Fibroblast of lung (primary cell): Measurements from ENCODE around the gene KLF16. TPM values are rescaled to one million over a fixed set of nuclear protein-coding genes. Genes with fewer than 3 reads are reported as not detected.
A peak's percentile ranks its signal among the peaks of the same experiment; 100 is the strongest.

Experiments used
- DNase-seq, 2 donors: peaks; one replicate each; pipeline versions ENCODE4 v3.0.0 to v3.0.0-alpha.2; 2010; ENCODE audit warnings: low read depth in 2 of 2
- H2AFZ ChIP-seq: 2 replicates; pipeline ENCODE4 v1.5.1; 2012; ENCODE audit warnings: low read length, control low read depth, inconsistent platforms
- H3K27ac ChIP-seq: 2 replicates; pipeline ENCODE4 v1.5.1; 2011; ENCODE audit warnings: low read length, control low read depth; ENCODE audit not compliant: insufficient read depth
- H3K27me3 ChIP-seq: 2 replicates; pipeline ENCODE4 v1.5.1; 2011; ENCODE audit warnings: mild to moderate bottlenecking, low read length; ENCODE audit not compliant: control insufficient read depth, insufficient read depth
- H3K36me3 ChIP-seq: 2 replicates; pipeline ENCODE4 v1.5.1; 2011; ENCODE audit warnings: low read length; ENCODE audit not compliant: control insufficient read depth, insufficient read depth
- H3K4me1 ChIP-seq: 2 replicates; pipeline ENCODE4 v1.5.1; 2011; ENCODE audit warnings: low read length; ENCODE audit not compliant: control insufficient read depth, insufficient read depth; ENCODE audit errors: extremely low read depth
- H3K4me2 ChIP-seq: 2 replicates; pipeline ENCODE4 v1.5.1; 2011; ENCODE audit warnings: low read length, control low read depth; ENCODE audit not compliant: insufficient read depth; ENCODE audit errors: extremely low read depth
- H3K4me3 ChIP-seq, 4 experiments: fragments of 200-600 bp in 1 of 4; sonication (generic) in 1 of 4; replicated peaks in 1 of 4; 2 replicates each; pipeline ENCODE4 v1.5.1; 2011 to 2016; ENCODE audit warnings: low read length in 4 of 4, low read depth in 3 of 4, mild to moderate bottlenecking in 3 of 4, control low read depth in 2 of 4, inconsistent platforms in 1 of 4, mixed read lengths in 1 of 4; ENCODE audit not compliant: insufficient read depth in 1 of 4; ENCODE audit errors: control extremely low read depth in 1 of 4
- H3K79me2 ChIP-seq: 2 replicates; pipeline ENCODE4 v1.5.1; 2012; ENCODE audit warnings: mild to moderate bottlenecking, low read length, inconsistent platforms; ENCODE audit not compliant: control insufficient read depth, insufficient read depth
- H3K9ac ChIP-seq: 2 replicates; pipeline ENCODE4 v1.5.1; 2011; ENCODE audit warnings: mild to moderate bottlenecking, low read length, control low read depth; ENCODE audit not compliant: insufficient read depth
- H3K9me3 ChIP-seq: 2 replicates; pipeline ENCODE4 v1.5.1; 2012; ENCODE audit warnings: low read depth, low read length; ENCODE audit not compliant: control insufficient read depth, insufficient read depth
- H4K20me1 ChIP-seq: 2 replicates; pipeline ENCODE4 v1.5.1; 2011; ENCODE audit warnings: low read length; ENCODE audit not compliant: control insufficient read depth, insufficient read depth; ENCODE audit errors: extremely low read depth
- EZH2 ChIP-seq: IDR thresholded peaks from 2 replicates; pipeline ENCODE4 v1.5.1; 2012; ENCODE audit warnings: low read length, control low read depth, mild to moderate bottlenecking; ENCODE audit errors: missing control alignments
- polyA plus RNA-seq, 2 donors: library from polyadenylated mRNA; depleted of rRNA in 1 of 2; stranded (reverse) in 1 of 2; unstranded in 1 of 2; fragments of >200 nt; gene quantifications; 2 replicates each; pipeline ENCODE4 v1.2.1, GENCODE V29; 2011 to 2012; ENCODE audit warnings: missing spikeins in 1 of 2
- total RNA-seq: library from RNA; depleted of rRNA; stranded (reverse); fragments of >200 nt; gene quantifications from 2 replicates; pipeline ENCODE4 v1.2.1, GENCODE V29; 2014
- TF ChIP-seq, protein P1 (sequence below), 2 donors: IDR thresholded peaks in 1 of 2; conservative IDR thresholded peaks in 1 of 2; 1 replicate in 1 of 2; 2 replicates in 1 of 2; pipeline ENCODE4 v1.5.1; 2011 to 2012; ENCODE audit warnings: low read length in 2 of 2, control low read depth in 1 of 2, inconsistent platforms in 1 of 2, low read depth in 1 of 2, mild to moderate bottlenecking in 1 of 2

Gene KLF16
- total and polyA plus RNA-seq, 2 donors (not counting 1 experiment from before 2014, with no cell fraction given): 4.2 to 6.9 TPM

GRCh38 chr19:1866693-1867348, 3.4 kb upstream of the KLF16 start:
- no peak overlapping the region for H3K9ac ChIP-seq
- TF ChIP-seq EZH2: no peak
- no peak for DNase-seq
- peaks cover 4% of the 10 kb centered on the region for H3K4me1 ChIP-seq
- H3K9me3 ChIP-seq: no peaks in the 10 kb centered on the region
- H3K27ac ChIP-seq: no peak overlapping the region
- no peak overlapping the region for H2AFZ ChIP-seq
- H3K4me2 ChIP-seq: no peak overlapping the region
- H4K20me1 ChIP-seq: no peaks in the 10 kb centered on the region
- no peak overlapping the region for H3K4me3 ChIP-seq
- H3K36me3 ChIP-seq: peaks cover 2% of the 10 kb centered on the region
- H3K27me3 ChIP-seq: no peaks in the 10 kb centered on the region
- H3K79me2 ChIP-seq: peaks cover 15% of the 10 kb centered on the region

GRCh38 chr19:1865172-1866010, 2.0 kb upstream of the KLF16 start:
- Histone ChIP-seq H3K4me3 (peak overlapping the region in 2 of 4 experiments; percentile 59 to 73), H3K9ac (peak overlapping the region; percentile 81), H3K4me1 (peaks cover 15% of the 10 kb centered on the region), H3K9me3 (no peaks in the 10 kb centered on the region), H3K27ac (peak overlapping the region; percentile 91), H3K79me2 (peaks cover 24% of the 10 kb centered on the region), H2AFZ (no peak overlapping the region), H3K36me3 (no peaks in the 10 kb centered on the region), H3K4me2 (peak overlapping the region; percentile 84), H3K27me3 (no peaks in the 10 kb centered on the region), H4K20me1 (no peaks in the 10 kb centered on the region)
- no peak for DNase-seq
- TF ChIP-seq, protein P1, sequence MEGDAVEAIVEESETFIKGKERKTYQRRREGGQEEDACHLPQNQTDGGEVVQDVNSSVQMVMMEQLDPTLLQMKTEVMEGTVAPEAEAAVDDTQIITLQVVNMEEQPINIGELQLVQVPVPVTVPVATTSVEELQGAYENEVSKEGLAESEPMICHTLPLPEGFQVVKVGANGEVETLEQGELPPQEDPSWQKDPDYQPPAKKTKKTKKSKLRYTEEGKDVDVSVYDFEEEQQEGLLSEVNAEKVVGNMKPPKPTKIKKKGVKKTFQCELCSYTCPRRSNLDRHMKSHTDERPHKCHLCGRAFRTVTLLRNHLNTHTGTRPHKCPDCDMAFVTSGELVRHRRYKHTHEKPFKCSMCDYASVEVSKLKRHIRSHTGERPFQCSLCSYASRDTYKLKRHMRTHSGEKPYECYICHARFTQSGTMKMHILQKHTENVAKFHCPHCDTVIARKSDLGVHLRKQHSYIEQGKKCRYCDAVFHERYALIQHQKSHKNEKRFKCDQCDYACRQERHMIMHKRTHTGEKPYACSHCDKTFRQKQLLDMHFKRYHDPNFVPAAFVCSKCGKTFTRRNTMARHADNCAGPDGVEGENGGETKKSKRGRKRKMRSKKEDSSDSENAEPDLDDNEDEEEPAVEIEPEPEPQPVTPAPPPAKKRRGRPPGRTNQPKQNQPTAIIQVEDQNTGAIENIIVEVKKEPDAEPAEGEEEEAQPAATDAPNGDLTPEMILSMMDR (conservative IDR thresholded peaks at IDR 0.05 in 1 of 2, IDR thresholded peaks at IDR 0.05 in 1 of 2; ENCODE audit: low read depth in 1 of 2, low read length in 2 of 2): no peak
- no peak for TF ChIP-seq EZH2

DNA sequence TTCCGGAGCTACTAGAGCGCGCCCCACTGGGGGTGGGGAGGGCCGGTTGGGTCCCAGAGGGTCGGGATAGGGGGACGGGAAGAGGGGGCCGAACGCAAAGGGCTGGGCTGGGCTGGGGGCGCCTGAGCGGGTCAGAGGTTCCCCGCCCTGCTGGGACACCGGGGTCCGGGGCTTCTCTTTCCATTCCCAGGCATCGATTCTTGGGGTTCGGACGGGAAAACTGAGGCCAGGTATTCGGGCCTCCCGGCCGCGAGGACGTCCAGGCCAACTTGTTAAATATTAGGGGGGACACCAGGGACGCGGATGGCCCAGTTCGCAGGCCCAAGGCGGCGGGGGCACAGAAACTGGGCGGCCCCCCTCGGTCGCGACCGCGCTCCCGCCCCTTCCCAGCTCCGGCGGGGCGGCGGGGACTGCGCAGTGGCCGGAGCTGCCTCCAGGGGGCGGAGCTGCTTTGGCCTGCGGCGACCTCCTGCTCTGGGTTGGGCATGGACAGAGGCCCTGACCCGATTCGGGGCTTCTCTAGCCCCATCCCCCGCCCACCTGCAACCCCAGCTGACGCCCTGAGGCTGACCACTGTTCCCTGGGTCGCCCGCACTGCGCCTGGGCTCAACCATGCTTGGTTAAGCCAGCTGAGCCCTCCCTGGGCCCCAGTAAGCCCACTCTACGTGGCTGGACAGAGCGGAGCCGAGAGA, 1.2 kb upstream of the KLF16 start:
- Histone ChIP-seq H3K4me2 (peak overlapping the region; percentile 84), H3K4me1 (peaks cover 20% of the 10 kb centered on the region), H3K27ac (peak overlapping the region; percentile 91), H3K27me3 (no peaks in the 10 kb centered on the region), H3K36me3 (no peaks in the 10 kb centered on the region), H4K20me1 (no peaks in the 10 kb centered on the region), H3K79me2 (peaks cover 32% of the 10 kb centered on the region), H2AFZ (no peak overlapping the region), H3K4me3 (peak overlapping the region; percentile 59 to 73 (median 66)), H3K9me3 (no peaks in the 10 kb centered on the region), H3K9ac (peak overlapping the region; percentile 81)
- peak; percentile 36 to 48 for DNase-seq
- TF ChIP-seq, protein P1 (conservative IDR thresholded peaks at IDR 0.05 in 1 of 2, IDR thresholded peaks at IDR 0.05 in 1 of 2; ENCODE audit: low read depth in 1 of 2, low read length in 2 of 2): peak; percentile 50
- TF ChIP-seq EZH2: no peak
